AG04450 (cell line): ENCODE data around the gene ZC3HAV1. TPM values are rescaled to one million over a fixed set of nuclear protein-coding genes. Genes with fewer than 3 reads are reported as not detected.
A peak's percentile ranks its signal among the peaks of the same experiment; 100 is the strongest.

ENCODE experiments used
- CTCF ChIA-PET: fragments of 300-600, 350-600 bp; formaldehyde crosslinking; extraction: SDS; loops from one replicate; lab custom pipeline; 2022; ENCODE audit warnings: antibody characterized with exemption, inconsistent platforms; lab: Charles Lee
- POLR2A ChIA-PET: fragments of 350-600 bp; formaldehyde crosslinking; extraction: SDS; loops from one replicate; lab custom pipeline; 2021; ENCODE audit warnings: antibody characterized with exemption, inconsistent platforms; lab: Yijun Ruan, JAX
- DNase-seq: peaks from one replicate; pipeline ENCODE4 v3.0.0-alpha.2; 2011; ENCODE audit warnings: low read depth, low spot score
- H3K27ac ChIP-seq: one replicate; pipeline ENCODE4 v1.5.1; 2012; ENCODE audit warnings: low read depth, low read length, control low read depth
- H3K27me3 ChIP-seq: one replicate; pipeline ENCODE4 v1.6.0; 2012; ENCODE audit warnings: low read length; ENCODE audit not compliant: control insufficient read depth, insufficient read depth
- H3K4me3 ChIP-seq: 2 replicates; pipeline ENCODE4 v1.5.1; 2011; ENCODE audit warnings: mild to moderate bottlenecking, low read depth, low read length, control low read depth
- H3K9me3 ChIP-seq: 2 replicates; pipeline ENCODE4 v1.5.1; 2012; ENCODE audit warnings: low read length; ENCODE audit not compliant: control insufficient read depth, insufficient read depth
- polyA plus RNA-seq: library from polyadenylated mRNA; depleted of rRNA; stranded (reverse); fragments of >200 nt; gene quantifications from 2 replicates; pipeline ENCODE4 v1.2.3, GENCODE V29; 2011
- TF ChIP-seq, protein P1 (sequence below): IDR thresholded peaks from 2 replicates; pipeline ENCODE4 v1.5.1; 2011; ENCODE audit warnings: low read depth, low read length, control low read depth, inconsistent platforms

The ZC3HAV1 gene
- polyA plus RNA-seq, 1 experiment = 25.3 TPM

DNA sequence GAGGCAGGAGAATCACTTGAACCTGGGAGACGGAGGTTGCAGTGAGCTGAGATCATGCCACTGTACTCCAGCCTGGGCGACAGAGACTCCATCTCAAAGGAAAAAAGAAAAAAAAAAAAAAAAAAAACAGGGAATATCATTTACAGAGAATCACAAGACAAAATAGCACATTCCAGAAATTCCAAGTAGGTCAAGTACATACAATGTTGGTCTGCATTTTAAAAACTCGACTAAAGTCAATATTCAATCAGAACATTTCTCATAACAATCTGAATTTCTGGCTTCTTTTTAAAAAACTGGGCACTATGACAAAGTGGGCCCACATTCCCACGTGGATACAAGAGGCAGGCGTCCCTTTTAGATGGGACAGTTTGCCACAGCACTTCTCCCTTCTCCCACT lies 86.4 kb downstream of the ZC3HAV1 start:
- TF ChIP-seq, protein P1, sequence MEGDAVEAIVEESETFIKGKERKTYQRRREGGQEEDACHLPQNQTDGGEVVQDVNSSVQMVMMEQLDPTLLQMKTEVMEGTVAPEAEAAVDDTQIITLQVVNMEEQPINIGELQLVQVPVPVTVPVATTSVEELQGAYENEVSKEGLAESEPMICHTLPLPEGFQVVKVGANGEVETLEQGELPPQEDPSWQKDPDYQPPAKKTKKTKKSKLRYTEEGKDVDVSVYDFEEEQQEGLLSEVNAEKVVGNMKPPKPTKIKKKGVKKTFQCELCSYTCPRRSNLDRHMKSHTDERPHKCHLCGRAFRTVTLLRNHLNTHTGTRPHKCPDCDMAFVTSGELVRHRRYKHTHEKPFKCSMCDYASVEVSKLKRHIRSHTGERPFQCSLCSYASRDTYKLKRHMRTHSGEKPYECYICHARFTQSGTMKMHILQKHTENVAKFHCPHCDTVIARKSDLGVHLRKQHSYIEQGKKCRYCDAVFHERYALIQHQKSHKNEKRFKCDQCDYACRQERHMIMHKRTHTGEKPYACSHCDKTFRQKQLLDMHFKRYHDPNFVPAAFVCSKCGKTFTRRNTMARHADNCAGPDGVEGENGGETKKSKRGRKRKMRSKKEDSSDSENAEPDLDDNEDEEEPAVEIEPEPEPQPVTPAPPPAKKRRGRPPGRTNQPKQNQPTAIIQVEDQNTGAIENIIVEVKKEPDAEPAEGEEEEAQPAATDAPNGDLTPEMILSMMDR = no peak
- ChIA-PET POLR2A (no interaction called here), CTCF (interaction anchor here (2.6 kb wide), 1 partner anchor 52 kb away, joined by 21 read pairs; no protein-coding TSS in a partner anchor)
- DNase-seq = no peak
- no peaks in the 10 kb centered on the region for H3K27me3 ChIP-seq
- no peak overlapping the region for H3K4me3 ChIP-seq
- no peak overlapping the region for H3K27ac ChIP-seq
- H3K9me3 ChIP-seq = no peaks in the 10 kb centered on the region

DNA sequence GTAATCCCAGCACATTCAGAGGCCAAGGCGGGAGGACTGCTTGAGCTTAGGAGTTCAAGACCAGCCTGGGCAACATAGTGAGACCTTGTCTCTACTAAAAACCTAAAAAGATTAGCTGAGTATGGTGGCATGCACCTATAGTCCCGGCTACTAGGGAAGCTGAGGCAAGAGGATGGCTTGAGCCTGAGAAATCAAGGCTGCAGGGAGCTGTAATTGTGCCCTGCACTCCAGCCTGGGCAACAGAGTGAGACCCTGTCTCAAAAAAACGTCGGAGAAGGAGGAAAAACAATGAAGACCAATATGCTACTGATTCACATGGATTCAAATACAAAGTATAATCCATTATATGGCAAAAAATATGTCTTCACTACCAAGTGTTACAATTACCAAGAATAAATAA lies 87.2 kb downstream of the ZC3HAV1 start:
- CTCF ChIA-PET = interaction anchor here (1.1 to 2.6 kb wide), 2 partner anchors 52 to 53 kb away, joined by 6 to 21 read pairs; no protein-coding TSS in a partner anchor
- H3K9me3 ChIP-seq = no peaks in the 10 kb centered on the region
- no peaks in the 10 kb centered on the region for H3K27me3 ChIP-seq
- no peak for DNase-seq
- POLR2A ChIA-PET = no interaction called here
- no peak overlapping the region for H3K27ac ChIP-seq
- TF ChIP-seq, protein P1 = no peak
- no peak overlapping the region for H3K4me3 ChIP-seq

DNA sequence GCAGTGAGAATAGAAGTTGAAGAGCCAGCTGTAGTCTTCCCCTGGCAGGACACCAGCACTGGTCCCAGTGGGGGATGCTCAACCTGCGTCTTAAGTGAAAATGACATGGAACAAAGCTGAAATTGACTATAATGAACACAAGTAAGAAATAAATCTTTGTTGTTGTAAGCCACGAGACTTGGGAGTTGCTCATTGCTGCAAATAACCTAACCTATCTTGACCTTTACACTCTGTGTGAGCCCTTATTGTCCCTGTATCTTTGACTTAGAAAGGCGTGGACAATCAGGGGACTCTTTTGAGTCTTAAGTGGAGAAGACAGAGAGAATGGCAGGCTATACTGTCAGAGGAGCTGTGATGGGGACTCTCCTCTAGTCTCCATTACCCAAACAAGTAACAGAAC lies 90.6 kb downstream of the ZC3HAV1 start:
- no peaks in the 10 kb centered on the region for H3K27me3 ChIP-seq

DNA sequence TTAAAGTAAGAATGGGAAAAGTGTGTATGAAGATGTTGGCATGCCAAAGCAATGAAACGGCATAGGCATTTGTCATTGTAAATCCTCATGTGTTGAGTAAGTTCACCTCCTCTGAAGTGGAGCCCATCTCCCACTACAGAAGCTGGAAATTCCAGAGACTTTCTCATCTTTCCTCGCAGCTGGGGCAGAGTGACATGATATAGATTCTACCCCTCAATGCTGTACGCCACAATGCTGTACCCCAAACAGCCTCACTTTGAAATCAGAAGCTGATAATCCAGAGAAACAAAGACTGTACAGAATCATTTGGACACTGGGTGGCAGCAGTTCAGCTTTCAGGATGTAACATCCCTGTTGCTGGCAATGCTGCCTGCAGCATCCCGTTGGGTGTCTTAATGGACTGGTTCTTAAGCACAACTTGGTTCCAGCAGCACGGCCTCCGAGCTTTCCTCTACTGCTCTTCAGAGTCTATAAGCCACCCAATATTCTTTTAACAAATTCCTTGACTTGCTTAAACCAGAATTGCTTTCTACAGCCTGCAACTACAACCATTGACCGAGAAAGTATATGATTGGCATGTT lies 92.5 kb downstream of the ZC3HAV1 start:
- no peak overlapping the region for H3K27ac ChIP-seq
- H3K9me3 ChIP-seq = no peaks in the 10 kb centered on the region
- H3K27me3 ChIP-seq = no peaks in the 10 kb centered on the region
- POLR2A ChIA-PET = interaction anchor here (0.6 to 0.7 kb wide), 2 partner anchors 15 to 31 kb away, joined by 4 read pairs; no protein-coding TSS in a partner anchor
- TF ChIP-seq, protein P1 = peak; percentile 78
- CTCF ChIA-PET = interaction anchor here (0.6 to 5.0 kb wide), 26 partner anchors 9 to 150 kb away, joined by 3 to 103 read pairs (median 4); no protein-coding TSS in a partner anchor
- H3K4me3 ChIP-seq = no peak overlapping the region
- peak; percentile 41 for DNase-seq

More for the DNA sequence above, 90.6 kb downstream of the ZC3HAV1 start:
- Histone ChIP-seq H3K4me3 (no peak overlapping the region), H3K9me3 (no peaks in the 10 kb centered on the region), H3K27ac (no peak overlapping the region)
- POLR2A ChIA-PET = no interaction called here
- TF ChIP-seq, protein P1 = no peak
- no peak for DNase-seq
- CTCF ChIA-PET = interaction anchor here (2.4 to 5.0 kb wide), 2 partner anchors 46 to 56 kb away, joined by 12 to 103 read pairs; no protein-coding TSS in a partner anchor

DNA sequence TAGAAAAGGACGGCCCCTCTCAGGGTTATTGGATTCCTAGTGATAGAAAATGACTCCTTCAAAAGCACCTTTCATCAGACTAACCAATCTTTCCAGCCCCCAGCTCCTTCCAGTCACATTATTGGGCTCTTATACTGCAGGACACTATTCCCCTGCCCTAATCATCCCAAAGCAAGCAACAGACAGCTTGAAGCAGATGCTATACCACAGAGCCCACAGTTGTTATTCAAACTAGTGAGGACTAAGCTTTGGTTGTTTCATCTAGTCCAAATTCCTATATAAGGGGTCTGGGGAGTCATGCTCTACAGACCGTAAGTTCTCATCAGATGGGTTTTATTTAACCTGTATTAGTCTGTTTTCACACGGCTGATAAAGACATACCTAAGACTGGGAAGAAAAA lies 98.1 kb downstream of the ZC3HAV1 start:
- CTCF ChIA-PET = interaction anchor here (0.7 kb wide), 2 partner anchors 134 to 259 kb away, joined by 3 to 7 read pairs; no protein-coding TSS in a partner anchor
- no peak overlapping the region for H3K4me3 ChIP-seq
- H3K9me3 ChIP-seq = no peaks in the 10 kb centered on the region
- no peaks in the 10 kb centered on the region for H3K27me3 ChIP-seq
- TF ChIP-seq, protein P1 = no peak
- POLR2A ChIA-PET = no interaction called here
- H3K27ac ChIP-seq = no peak overlapping the region
- DNase-seq = no peak
